K562 (cell line): Measurements from ENCODE around the gene RPL14. TPM values are rescaled to one million over a fixed set of nuclear protein-coding genes. Genes with fewer than 3 reads are reported as not detected.

Experiments
- ATAC-seq: fragments of 200-7000 bp; cut with Tn5 transposase; 3 replicates; pipeline ENCODE4 v1.9.1; 2020; ENCODE audit warnings: moderate library complexity
- BruUV-seq: library from RNA; stranded (reverse); fragments of 400-500 nt; replicated peaks from 2 replicates; lab custom pipeline; 2021; lab: Mats Ljungman, UMichigan
- CTCF ChIA-PET: fragments of 300-600 bp; formaldehyde crosslinking; extraction: SDS; loops from one replicate; lab custom pipeline; 2021; ENCODE audit warnings: low intra/inter-chr PET ratio; lab: Yijun Ruan, JAX
- POLR2A ChIA-PET: fragments of 300-600, 350-650 bp; sonication (Branson Sonifier 250); formaldehyde crosslinking; extraction: SDS; loops from one replicate; lab custom pipeline; 2021; ENCODE audit warnings: antibody characterized with exemption, inconsistent platforms; lab: Yijun Ruan, JAX
- DNase-seq, 4 experiments: peaks; one replicate each; pipeline versions ENCODE4 v3.0.0 to v3.0.0-alpha.2; 2011 to 2018; ENCODE audit warnings: low spot score in 3 of 4, mixed read lengths in 3 of 4; ENCODE audit errors: extremely low read depth in 1 of 4
- FAIRE-seq: peaks from 2 replicates; lab custom pipeline; 2011; peaks lifted over from hg19 to GRCh38; lab: Jason Lieb, UNC
- H2AFZ ChIP-seq: 2 replicates; pipeline ENCODE4 v1.6.0; 2011; ENCODE audit warnings: low read depth, low read length, control low read depth, inconsistent platforms
- H3K27ac ChIP-seq: fragments of 200-600 bp; 3 replicates; pipeline ENCODE4 v1.8.0; 2011; ENCODE audit warnings: low read depth, mild to moderate bottlenecking, control low read depth, inconsistent platforms, low read length, moderate library complexity, mixed read lengths; ENCODE audit errors: extremely low read depth
- H3K27me3 ChIP-seq, 2 experiments: fragments of 300-600 bp in 1 of 2; 2 replicates in 1 of 2; 3 replicates in 1 of 2; pipeline versions ENCODE4 v1.6.0 to v1.8.0; 2011; ENCODE audit warnings: inconsistent platforms in 2 of 2, low read length in 2 of 2, mild to moderate bottlenecking in 1 of 2, mixed read lengths in 1 of 2, moderate library complexity in 1 of 2; ENCODE audit not compliant: control insufficient read depth in 2 of 2, insufficient read depth in 2 of 2
- H3K36me3 ChIP-seq: fragments of 300-600 bp; 3 replicates; pipeline ENCODE4 v1.8.0; 2011; ENCODE audit warnings: mild to moderate bottlenecking, low read length, inconsistent platforms; ENCODE audit not compliant: control insufficient read depth, insufficient read depth
- H3K4me1 ChIP-seq, 2 experiments: fragments of 200-600 bp in 1 of 2; replicated peaks in 1 of 2; 2 replicates in 1 of 2; 3 replicates in 1 of 2; pipeline versions ENCODE4 v1.5.1 to v1.8.0; 2011; ENCODE audit warnings: inconsistent platforms in 2 of 2, low read length in 2 of 2, mild to moderate bottlenecking in 1 of 2, mixed read lengths in 1 of 2, moderate library complexity in 1 of 2; ENCODE audit not compliant: control insufficient read depth in 2 of 2, insufficient read depth in 2 of 2
- H3K4me2 ChIP-seq: 2 replicates; pipeline ENCODE4 v1.6.1; 2011; ENCODE audit warnings: low read length, control low read depth, inconsistent platforms, mixed read lengths; ENCODE audit not compliant: insufficient read depth
- H3K4me3 ChIP-seq: fragments of 200-600 bp; sonication (generic), shearing (Covaris generic); 2 replicates; pipeline ENCODE4 v1.5.1; 2016; ENCODE audit warnings: control low read depth, inconsistent platforms
- H3K79me2 ChIP-seq: fragments of 200-600 bp; 3 replicates; pipeline ENCODE4 v1.8.0; 2011; ENCODE audit warnings: low read length, inconsistent platforms; ENCODE audit not compliant: control insufficient read depth, insufficient read depth
- H3K9ac ChIP-seq, 2 experiments: 2 replicates each; pipeline versions ENCODE4 v1.6.0 to v1.6.1; 2011; ENCODE audit warnings: low read depth in 2 of 2, low read length in 2 of 2, control low read depth in 1 of 2, inconsistent platforms in 1 of 2, mild to moderate bottlenecking in 1 of 2, mixed read lengths in 1 of 2; ENCODE audit not compliant: insufficient read depth in 1 of 2
- H3K9me1 ChIP-seq: one replicate; pipeline ENCODE4 v1.6.0; 2011; ENCODE audit warnings: inconsistent platforms, mild to moderate bottlenecking, low read length, moderate library complexity; ENCODE audit not compliant: control insufficient read depth, insufficient read depth
- H3K9me3 ChIP-seq: replicated peaks from 2 replicates; pipeline ENCODE4 v1.5.1; 2011; ENCODE audit warnings: low read depth, low read length, inconsistent platforms; ENCODE audit not compliant: control insufficient read depth, insufficient read depth
- H4K20me1 ChIP-seq: replicated peaks from 2 replicates; pipeline ENCODE4 v1.6.1; 2011; ENCODE audit warnings: low read length, inconsistent platforms, mixed read lengths; ENCODE audit not compliant: control insufficient read depth, insufficient read depth
- CBX2 ChIP-seq: fragments of 200-600 bp; sonication (generic); IDR thresholded peaks from one replicate; pipeline ENCODE4 v1.6.1; 2012; ENCODE audit warnings: mild to moderate bottlenecking, low read length, inconsistent platforms; ENCODE audit not compliant: insufficient read depth, poor library complexity, severe bottlenecking
- CBX5 ChIP-seq: IDR thresholded peaks from 2 replicates; pipeline ENCODE4 v1.6.1; 2014; ENCODE audit warnings: low read depth, borderline replicate concordance
- CTBP1 ChIP-seq: fragments of 450-650 bp; IDR thresholded peaks from 2 replicates; pipeline ENCODE4 v1.6.1; 2016; ENCODE audit warnings: borderline replicate concordance
- KDM2B ChIP-seq: fragments of 250-450 bp; sonication (Bioruptor Pico); IDR thresholded peaks from 2 replicates; pipeline ENCODE4 v1.8.0; 2021; ENCODE audit warnings: mild to moderate bottlenecking, moderate library complexity
- NEUROD1 ChIP-seq: fragments of 150-350 bp; IDR thresholded peaks from 2 replicates; pipeline ENCODE4 v1.6.1; 2014; ENCODE audit warnings: borderline replicate concordance, low read length, low read depth; ENCODE audit not compliant: partially characterized antibody
- NFE2 ChIP-seq: IDR thresholded peaks from 2 replicates; pipeline ENCODE4 v1.6.1; 2014; ENCODE audit warnings: antibody characterized with exemption, low read depth
- NUFIP1 ChIP-seq: fragments of 450-650 bp; IDR thresholded peaks from 2 replicates; pipeline ENCODE4 v1.6.1; 2018; ENCODE audit not compliant: partially characterized antibody
- SETDB1 ChIP-seq: IDR thresholded peaks from one replicate; pipeline ENCODE4 v1.6.1; 2012; ENCODE audit warnings: low read length, control low read depth, inconsistent platforms
- SMARCE1 ChIP-seq: fragments of 450-650 bp; IDR thresholded peaks from 2 replicates; pipeline ENCODE4 v1.7.1; 2016; ENCODE audit warnings: mild to moderate bottlenecking
- SPI1 ChIP-seq: IDR thresholded peaks from 2 replicates; pipeline ENCODE4 v1.6.1; 2011; ENCODE audit warnings: low read depth, low read length, control low read depth, borderline replicate concordance
- TAL1 ChIP-seq: fragments of 450-650 bp; IDR thresholded peaks from 2 replicates; pipeline ENCODE4 v1.6.1; 2016; ENCODE audit warnings: mild to moderate bottlenecking
- WGBS: fragments of 100-300 bp; shearing (Covaris generic); methylation state at CpG from one replicate; pipeline ENCODE4 v1.1.6; 2016; ENCODE audit warnings: low coverage, mixed read lengths; ENCODE audit not compliant: insufficient coverage; ENCODE audit errors: missing lambda C conversion rate; 5-methylcytosine and 5-hydroxymethylcytosine counted together
- in situ Hi-C: fragments of 300-500 bp; cut with MboI; formaldehyde crosslinking; loops from 4 replicates; pipeline ENCODE4 v1.15.0; 2018; ENCODE audit warnings: inconsistent platforms, mixed read lengths
- intact Hi-C: fragments of 100-400 bp; cut with micrococcal nuclease; formaldehyde crosslinking; loops from 2 replicates; pipeline ENCODE4 v1.14.2; 2022
- polyA plus RNA-seq, 8 experiments: library from polyadenylated mRNA; depleted of rRNA in 4 of 8; stranded (reverse) in 5 of 8; unstranded in 3 of 8; fragments of >200 nt; fragmentation: Nextera tagmentation in 2 of 8; fragmentation: Illumina TruSeq in 1 of 8; extraction: Ambion mirVana in 2 of 8; extraction: Trizol in 1 of 8; gene quantifications; 2 replicates each; pipeline versions ENCODE4 v1.2.1 to v1.2.3, GENCODE V29; 2011 to 2014; ENCODE audit warnings: inconsistent platforms in 1 of 8, missing spikeins in 1 of 8
- total RNA-seq, 7 experiments: library from RNA; depleted of rRNA in 6 of 7; stranded (reverse); fragments of >200 nt in 6 of 7; fragmentation: Illumina TruSeq in 2 of 7; extraction: Trizol in 2 of 7; gene quantifications; 2 replicates each; pipeline versions ENCODE4 v1.2.1 to v1.2.3, GENCODE V29; 2011 to 2021; ENCODE audit warnings: low replicate concordance in 1 of 7
- TF ChIP-seq, protein P1 (sequence below): fragments of 250-450 bp; sonication (Bioruptor Pico); IDR thresholded peaks from 2 replicates; pipeline ENCODE4 v1.5.0; 2020; ENCODE audit warnings: mild to moderate bottlenecking
- TF ChIP-seq, protein P2 (sequence below): sonication (generic); formaldehyde crosslinking; IDR thresholded peaks from 2 replicates; pipeline ENCODE4 v1.8.0; 2022; ENCODE audit warnings: missing genetic modification reagents, mild to moderate bottlenecking, moderate library complexity, borderline replicate concordance
- TF ChIP-seq, protein P3 (sequence below): fragments of 200-800 bp; sonication (Bioruptor generic); IDR thresholded peaks from 2 replicates; pipeline ENCODE4 v1.6.1; 2017; ENCODE audit warnings: missing genetic modification characterization, missing compliant biosample characterization
- TF ChIP-seq, protein P4 (sequence below): fragments of 450-650 bp; IDR thresholded peaks from one replicate; pipeline ENCODE4 v1.6.1; 2018; ENCODE audit warnings: mild to moderate bottlenecking, moderate library complexity; ENCODE audit not compliant: partially characterized antibody

The RPL14 gene
- total and polyA plus RNA-seq, 9 of the 15 experiments (the other 6 are each of a cell fraction or from before 2014, with no cell fraction given), result 851 to 4,649 (median 2,133) TPM

DNA sequence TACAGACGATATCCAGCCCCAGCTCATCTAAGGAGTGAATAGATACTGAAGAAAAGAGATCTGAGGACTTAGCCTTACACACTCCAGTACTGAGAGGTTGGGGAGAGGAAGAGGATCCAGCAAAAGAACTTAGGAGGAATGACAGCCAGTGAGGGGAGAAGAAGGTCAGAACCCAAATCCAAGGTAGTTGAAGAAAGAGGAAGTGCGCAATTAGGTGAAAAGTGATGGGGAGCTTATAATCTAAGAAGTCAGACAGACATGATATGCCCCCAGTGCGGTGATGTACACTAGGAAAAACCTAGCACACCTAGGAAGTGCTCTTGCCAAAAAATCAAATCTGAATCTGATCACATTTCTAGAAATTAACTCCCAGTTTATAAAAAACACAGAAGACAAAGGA, 49.5 kb upstream of the RPL14 start:
- no peak overlapping the region for H3K9ac ChIP-seq
- H3K9me1 ChIP-seq, result no peaks in the 10 kb centered on the region
- no TSS peak for BruUV-seq
- ChIA-PET CTCF (no interaction called here), POLR2A (interaction anchor here (0.7 kb wide), 1 partner anchor 12 kb away, joined by 4 read pairs; no protein-coding TSS in a partner anchor)
- peaks cover 2 to 6% of the 10 kb centered on the region in 2 experiments; a peak in 2 of 5 replicates for H3K4me1 ChIP-seq
- no peak overlapping the region for H3K4me3 ChIP-seq
- no peak for FAIRE-seq
- TF ChIP-seq, protein P1, sequence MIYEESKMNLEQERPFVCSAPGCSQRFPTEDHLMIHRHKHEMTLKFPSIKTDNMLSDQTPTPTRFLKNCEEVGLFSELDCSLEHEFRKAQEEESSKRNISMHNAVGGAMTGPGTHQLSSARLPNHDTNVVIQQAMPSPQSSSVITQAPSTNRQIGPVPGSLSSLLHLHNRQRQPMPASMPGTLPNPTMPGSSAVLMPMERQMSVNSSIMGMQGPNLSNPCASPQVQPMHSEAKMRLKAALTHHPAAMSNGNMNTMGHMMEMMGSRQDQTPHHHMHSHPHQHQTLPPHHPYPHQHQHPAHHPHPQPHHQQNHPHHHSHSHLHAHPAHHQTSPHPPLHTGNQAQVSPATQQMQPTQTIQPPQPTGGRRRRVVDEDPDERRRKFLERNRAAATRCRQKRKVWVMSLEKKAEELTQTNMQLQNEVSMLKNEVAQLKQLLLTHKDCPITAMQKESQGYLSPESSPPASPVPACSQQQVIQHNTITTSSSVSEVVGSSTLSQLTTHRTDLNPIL (CRISPR knock-in tag), result no peak
- TF ChIP-seq, protein P2, sequence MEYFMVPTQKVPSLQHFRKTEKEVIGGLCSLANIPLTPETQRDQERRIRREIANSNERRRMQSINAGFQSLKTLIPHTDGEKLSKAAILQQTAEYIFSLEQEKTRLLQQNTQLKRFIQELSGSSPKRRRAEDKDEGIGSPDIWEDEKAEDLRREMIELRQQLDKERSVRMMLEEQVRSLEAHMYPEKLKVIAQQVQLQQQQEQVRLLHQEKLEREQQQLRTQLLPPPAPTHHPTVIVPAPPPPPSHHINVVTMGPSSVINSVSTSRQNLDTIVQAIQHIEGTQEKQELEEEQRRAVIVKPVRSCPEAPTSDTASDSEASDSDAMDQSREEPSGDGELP (CRISPR knock-in tag), result no peak
- peak; percentile 34; the same call in 1 of the 2 replicates for TF ChIP-seq SMARCE1
- 0 out of 2 replicates have a peak, but pooled peaks have one; percentile 5 for TF ChIP-seq TAL1
- TF ChIP-seq NFE2, result peak; percentile 12; the same call in 1 of the 2 replicates
- TF ChIP-seq CBX5, result no peak
- TF ChIP-seq CBX2, result no peak
- TF ChIP-seq, protein P3, sequence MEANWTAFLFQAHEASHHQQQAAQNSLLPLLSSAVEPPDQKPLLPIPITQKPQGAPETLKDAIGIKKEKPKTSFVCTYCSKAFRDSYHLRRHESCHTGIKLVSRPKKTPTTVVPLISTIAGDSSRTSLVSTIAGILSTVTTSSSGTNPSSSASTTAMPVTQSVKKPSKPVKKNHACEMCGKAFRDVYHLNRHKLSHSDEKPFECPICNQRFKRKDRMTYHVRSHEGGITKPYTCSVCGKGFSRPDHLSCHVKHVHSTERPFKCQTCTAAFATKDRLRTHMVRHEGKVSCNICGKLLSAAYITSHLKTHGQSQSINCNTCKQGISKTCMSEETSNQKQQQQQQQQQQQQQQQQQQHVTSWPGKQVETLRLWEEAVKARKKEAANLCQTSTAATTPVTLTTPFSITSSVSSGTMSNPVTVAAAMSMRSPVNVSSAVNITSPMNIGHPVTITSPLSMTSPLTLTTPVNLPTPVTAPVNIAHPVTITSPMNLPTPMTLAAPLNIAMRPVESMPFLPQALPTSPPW, result no peak
- TF ChIP-seq, protein P4, sequence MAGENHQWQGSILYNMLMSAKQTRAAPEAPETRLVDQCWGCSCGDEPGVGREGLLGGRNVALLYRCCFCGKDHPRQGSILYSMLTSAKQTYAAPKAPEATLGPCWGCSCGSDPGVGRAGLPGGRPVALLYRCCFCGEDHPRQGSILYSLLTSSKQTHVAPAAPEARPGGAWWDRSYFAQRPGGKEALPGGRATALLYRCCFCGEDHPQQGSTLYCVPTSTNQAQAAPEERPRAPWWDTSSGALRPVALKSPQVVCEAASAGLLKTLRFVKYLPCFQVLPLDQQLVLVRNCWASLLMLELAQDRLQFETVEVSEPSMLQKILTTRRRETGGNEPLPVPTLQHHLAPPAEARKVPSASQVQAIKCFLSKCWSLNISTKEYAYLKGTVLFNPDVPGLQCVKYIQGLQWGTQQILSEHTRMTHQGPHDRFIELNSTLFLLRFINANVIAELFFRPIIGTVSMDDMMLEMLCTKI, result no peak
- TF ChIP-seq KDM2B (CRISPR knock-in tag), result no peak
- TF ChIP-seq NUFIP1, result no peak
- TF ChIP-seq NEUROD1, result no peak
- no peak for TF ChIP-seq SETDB1
- 0 out of 2 replicates have a peak, but pooled peaks have one; percentile 14 for TF ChIP-seq CTBP1
- TF ChIP-seq SPI1, result peak; percentile 98
- TF ChIP-seq, all 486 proteins: peak for 5
- Histone ChIP-seq H3K36me3 (no peaks in the 10 kb centered on the region), H2AFZ (peak overlapping the region; percentile 12; the same call in 1 of the 2 replicates), H4K20me1 (no peaks in the 10 kb centered on the region), H3K4me2 (no peak overlapping the region), H3K9me3 (no peaks in the 10 kb centered on the region), H3K27ac (no peak overlapping the region), H3K79me2 (no peaks in the 10 kb centered on the region), H3K27me3 (no peaks in the 10 kb centered on the region)
- no peak for DNase-seq
- WGBS, result 31% methylated on average over 3 of the region's 3 CpGs
- intact Hi-C loops (no loop called here), in situ Hi-C loops (no loop called here)
- peak; percentile 17; the same call in 2 of the 3 replicates for ATAC-seq
